ENCODE data around the gene DBX1.
"Not testable (repeated sequence)": the region's sequence is repeated elsewhere in the genome, so short reads cannot be mapped to it uniquely, and the experiment has no call there.

The DBX1 gene, protein sequence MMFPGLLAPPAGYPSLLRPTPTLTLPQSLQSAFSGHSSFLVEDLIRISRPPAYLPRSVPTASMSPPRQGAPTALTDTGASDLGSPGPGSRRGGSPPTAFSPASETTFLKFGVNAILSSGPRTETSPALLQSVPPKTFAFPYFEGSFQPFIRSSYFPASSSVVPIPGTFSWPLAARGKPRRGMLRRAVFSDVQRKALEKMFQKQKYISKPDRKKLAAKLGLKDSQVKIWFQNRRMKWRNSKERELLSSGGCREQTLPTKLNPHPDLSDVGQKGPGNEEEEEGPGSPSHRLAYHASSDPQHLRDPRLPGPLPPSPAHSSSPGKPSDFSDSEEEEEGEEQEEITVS

DNA sequence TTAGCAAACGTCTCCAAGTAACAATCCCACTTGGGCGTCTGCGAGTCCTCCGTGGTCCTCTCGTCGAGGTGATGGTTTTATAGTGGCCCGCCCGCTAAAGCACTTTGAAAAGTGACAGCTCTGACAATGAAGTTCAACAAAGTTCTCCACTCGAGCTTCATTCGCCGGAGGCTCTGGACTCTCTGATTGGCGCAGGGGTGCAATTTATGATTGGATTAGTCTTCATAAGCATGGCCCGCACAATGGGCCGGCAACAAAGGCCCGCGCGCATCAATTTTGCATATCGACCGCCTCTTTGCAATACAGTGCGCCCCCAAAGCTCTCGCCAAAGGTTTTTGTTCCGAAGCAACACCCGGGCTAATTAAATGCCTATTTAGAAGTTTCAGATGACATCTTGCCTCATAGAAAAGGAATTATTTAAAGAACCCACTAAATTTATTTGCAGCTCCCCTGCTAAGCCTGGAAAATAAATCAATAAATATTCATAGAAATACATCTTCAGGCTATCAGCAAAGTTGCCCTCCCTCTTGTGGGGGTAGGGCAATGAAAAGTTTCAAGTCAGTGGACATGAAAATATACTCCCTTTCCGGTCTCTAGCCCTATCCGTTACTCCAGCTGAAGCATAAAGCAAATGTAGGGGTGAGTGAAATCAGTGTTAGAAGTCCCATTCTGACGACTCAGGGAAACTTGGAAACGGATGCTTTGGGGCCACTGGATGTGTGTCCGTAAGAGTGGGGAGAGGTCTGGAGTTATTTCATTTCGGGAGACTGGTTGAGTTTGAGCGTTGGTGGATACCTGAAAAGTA lies at the start of gene DBX1:
Gene DBX1, minus strand, starts transcription at position 51 of the 805 bp plus-strand sequence. CDS start 151 bp downstream, outside the sequence.
- no peak for DNase-seq

DNA sequence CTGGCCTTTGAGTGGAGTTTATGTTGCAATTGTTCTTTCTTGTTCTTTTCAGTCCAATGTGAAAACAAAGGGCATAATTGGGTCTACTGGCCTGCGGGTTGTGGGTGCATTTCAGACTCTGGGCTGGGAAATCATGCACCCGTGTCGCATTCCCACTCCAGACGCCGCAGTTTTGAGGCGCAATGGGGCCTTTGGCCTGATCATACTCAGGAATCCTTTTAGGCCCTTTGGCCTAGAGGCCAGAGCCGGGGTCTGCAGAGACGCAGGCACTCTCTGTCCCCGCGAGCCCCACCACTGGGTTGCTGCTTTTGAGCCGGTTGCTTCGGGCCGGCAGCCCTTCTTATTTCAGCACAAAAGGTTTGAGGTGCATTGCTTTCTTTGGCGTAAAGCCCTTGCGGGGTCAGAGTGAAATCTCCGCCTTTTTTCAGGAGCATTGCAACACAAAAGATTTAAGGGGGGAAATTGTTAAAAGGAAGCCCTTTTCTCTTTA lies 48.4 kb upstream of the DBX1 start:
- DNase-seq = no peak

DNA sequence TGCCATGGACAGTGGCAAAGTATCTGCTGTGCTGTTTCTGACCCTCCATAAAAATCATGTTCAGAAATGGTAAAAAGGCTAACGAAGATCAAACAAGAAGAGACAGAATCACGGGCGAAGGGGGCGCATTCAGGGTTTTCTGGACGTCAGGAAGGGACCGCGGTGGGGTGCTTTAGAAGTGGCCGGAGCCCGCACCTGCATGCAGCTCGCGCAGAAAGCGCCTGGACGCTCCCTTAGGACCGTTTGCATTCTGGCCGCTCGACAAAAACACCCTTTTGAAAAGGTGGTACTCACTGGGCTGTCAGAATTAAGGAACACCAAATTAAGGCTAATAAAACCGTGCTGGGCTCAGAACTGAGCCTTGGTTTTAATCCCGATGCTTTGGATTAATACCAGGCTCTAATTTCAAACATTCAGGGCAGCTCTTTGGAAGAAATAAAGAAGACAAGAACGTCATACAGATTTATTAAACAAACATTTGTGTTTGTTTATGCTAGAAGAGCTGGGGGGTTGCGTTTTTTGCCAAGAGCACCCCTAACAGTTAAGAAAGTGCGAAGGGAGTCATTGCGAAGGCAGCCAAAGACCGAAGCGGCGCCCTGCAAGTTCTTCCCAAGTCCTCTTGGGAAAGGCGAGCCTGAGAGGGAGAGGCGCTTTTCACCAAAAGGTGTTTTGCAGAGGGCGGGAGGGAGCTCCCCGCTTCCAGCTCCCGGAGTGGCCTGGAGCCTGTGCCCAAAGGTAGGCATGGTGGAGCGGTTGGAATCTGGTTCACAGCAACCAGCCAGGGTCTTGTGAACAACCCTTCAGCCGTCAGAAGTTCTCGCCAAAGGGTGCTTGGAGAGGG lies 47.7 kb upstream of the DBX1 start:
- DNase-seq = no peak

DNA sequence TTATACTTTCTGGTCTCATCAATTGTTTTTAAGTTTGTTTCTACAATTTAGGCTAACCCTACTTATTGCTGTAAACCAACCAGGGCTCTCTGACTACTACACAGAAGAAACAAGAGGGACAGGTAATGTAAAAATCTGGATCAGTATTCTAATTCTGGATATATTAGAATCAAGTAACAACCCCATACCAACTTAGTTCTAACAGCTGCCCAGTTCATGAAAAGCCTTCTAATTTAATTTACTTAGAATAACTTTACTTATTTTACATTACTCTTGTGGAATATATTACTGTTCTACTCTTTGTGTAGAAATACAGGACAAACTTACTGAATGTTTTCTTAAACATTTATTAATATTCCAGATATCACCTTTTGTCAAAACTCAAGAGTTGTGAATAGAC lies 45.5 kb upstream of the DBX1 start:
- no peak for DNase-seq

DNA sequence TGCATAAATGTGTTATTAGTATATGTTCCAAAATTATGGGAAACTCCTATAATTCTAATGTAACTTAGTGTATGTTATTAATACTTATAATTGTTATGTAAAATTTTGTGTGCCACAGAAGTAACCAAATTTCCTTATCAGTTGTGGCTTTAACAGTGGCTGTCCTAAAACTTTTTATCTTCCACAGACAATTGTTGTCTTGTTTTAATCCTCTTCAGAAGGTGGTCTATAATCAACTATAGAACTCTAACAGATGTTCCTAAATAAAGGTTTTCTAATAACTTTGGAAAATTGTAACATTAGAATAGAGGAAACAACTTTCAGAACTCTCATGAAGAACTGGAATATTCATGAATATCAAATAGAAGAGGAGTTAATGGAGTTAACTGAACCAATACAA lies 44.4 kb upstream of the DBX1 start:
- no peak for DNase-seq

DNA sequence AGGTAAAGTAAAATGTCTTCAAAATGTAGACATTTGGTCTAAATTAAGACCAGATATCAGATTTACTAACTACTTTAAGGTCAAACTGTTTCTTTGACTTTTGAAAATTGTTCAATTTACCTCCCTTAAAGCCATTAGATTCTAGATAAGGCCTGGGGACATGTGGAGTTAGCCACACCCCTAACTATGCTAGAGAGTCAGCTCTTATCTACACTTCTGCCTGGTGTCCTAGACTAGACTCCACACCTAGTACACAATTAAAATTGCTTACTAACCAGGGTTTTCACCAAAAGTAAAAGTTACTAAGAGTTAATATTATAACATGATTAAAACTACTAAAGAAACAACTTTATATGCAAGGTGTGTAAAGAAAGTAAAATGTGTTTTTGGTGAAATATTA lies 43.6 kb upstream of the DBX1 start:
- DNase-seq = no peak

DNA sequence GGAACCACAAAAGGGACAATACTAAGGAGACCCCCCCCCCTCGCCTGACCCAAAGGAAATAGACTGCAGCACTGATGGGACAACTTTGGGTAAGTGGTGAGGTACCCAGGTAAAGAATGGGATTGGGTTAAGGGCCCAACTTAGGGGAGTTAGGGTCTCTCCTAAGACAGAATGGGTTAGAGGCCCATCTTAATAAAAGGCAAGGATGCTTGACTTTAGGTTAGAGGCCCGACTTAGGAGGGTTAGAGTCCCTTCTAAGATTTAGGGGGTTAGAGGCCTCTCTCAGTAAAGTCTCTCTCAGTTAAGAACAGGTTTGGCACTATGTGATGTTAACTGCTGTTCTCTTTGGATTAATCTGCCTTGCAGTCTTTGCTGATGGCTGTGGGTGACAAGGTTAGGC lies 41.0 kb upstream of the DBX1 start:
- DNase-seq = no peak

DNA sequence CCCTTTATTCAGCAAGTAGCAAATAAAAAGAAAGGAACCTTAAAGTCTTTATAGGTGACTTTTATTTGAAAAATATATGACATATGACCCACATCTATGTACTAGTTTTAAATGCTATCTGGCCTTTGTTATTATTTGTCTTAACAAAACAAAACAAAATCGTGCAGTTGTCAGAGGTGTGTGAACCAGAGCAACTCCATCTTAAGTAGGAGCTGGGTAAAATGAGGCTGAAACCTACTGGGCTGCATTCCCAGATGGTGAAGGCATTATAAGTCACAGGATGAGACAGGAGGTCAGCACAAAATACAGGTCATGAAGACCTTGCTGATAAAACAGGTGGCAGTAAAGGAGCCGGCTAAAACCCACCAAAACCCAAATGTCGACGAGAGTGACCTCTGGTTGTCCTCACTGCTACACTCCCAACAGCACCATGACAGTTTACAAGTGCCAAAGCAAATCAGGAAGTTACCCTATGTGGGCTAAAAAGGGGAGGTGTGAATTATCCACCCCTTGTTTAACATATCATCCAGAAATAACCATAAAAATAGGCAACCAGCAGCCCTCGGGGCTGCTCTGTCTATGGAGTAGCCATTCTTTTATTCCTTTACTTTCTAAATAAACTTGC lies 40.2 kb upstream of the DBX1 start:
- not testable (repeated sequence) for DNase-seq

DNA sequence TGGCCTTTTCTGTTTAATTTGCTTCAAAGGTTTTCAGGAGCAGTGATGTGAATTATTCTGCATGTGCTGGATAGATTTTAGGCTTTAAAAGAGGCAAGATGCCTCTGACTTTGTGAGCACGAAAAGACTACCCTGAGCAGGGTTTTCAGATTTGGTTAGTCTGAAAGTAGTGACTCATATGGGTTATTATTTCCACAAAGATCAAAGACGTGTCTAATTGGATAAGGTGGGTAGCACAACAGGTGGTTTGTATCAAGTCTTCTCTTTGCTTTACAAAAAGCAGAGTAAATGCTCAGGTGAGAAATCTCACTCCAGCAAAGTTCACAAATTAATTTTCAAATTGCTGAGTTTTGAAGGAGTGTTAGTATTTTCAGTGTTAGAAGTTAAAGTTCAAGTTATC lies 37.6 kb upstream of the DBX1 start:
- no peak for DNase-seq

DNA sequence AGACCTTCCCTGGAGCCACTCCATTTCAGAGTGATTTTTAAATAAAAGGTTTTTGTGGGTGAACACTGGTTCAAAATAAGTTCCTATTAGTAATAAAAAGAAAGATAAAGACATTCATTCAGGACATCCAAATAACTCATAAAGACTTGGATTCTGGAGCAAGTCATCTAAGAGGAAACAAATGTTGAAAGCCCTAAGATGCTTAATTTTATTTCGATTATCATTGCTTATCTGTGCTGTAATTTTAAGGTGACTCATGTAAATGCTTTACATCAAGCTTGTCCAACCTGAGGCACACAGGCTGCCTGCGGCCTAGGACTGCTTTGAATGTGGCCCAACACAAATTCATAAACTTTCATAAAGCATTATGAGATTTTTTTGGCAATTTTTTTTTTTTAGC lies 34.2 kb upstream of the DBX1 start:
- DNase-seq = no peak

DNA sequence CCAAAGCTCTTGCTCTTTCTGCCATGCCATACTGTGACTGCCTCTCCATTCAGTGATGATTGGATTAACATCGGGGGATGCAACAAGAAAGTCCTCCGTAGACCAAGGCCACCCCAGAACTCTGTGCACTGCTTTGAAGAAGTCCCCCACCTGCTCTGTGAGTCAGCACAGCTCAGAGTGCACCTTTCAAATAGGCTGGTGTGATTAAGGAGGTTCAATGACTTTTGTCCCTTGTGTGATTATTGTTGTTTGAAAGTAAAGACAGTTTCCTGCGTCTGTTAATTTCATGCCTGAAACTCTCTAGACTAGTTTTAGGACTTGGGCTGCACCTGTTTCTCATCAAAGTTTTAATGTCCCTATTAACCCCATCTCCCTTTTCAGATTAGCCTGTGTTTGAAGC lies 33.0 kb upstream of the DBX1 start:
- DNase-seq = no peak

DNA sequence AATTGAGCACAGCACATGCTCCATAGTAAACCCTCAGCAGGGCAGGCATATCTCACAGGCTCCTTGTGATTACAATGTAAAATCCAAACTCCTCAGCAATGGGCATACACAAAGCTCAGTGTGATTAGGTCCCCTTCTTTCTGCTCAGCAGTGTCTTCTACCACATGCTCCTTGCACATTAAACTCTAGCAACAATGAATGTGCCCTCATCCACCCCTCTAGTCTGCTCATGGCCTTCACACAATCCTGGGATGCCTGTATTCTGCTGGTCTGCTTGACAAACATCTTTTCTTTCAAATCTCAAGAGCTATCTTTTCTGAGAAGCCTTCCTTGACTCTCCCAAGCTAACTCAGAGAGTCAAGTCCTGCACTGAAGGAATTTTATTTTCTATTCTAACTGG lies 32.4 kb upstream of the DBX1 start:
- DNase-seq = no peak

DNA sequence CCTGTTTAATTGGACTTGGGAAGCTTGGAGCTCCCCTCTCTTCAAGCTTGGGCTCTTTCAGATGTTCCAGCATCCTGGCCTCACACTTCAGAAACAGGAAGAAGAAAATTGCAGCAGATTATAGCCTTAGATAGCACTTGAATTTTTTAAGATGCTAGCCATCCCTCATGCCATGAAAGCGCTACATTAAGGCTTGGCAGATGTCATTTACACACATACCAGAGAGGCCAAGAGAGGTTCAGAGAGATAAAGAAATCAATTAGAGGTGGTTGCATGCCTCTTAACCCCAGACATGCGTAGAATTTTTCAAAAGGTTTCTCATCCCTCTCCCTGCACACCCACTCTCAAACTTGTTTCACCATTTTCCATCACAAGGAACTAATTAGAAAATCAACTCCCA lies 31.9 kb upstream of the DBX1 start:
- no peak for DNase-seq

DNA sequence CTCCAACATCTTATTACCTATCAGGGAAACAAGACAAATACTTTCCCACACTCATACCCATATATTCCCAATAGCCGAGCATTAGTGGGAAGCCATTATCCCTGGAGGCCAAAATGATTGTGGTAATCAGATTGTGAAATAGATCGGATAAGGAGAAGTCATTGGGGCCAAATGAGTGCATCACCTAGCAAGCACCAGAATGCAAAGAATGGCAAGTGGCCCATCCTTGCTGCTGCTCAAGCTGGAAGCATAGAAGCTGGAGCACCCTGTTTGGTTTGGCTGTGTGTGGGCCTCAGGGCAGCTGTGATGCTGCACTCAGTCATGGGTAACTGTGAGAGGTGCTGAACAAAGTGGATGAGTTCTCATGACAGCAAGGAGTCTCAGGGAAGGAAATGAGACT lies 18.7 kb upstream of the DBX1 start:
- no peak for DNase-seq

DNA sequence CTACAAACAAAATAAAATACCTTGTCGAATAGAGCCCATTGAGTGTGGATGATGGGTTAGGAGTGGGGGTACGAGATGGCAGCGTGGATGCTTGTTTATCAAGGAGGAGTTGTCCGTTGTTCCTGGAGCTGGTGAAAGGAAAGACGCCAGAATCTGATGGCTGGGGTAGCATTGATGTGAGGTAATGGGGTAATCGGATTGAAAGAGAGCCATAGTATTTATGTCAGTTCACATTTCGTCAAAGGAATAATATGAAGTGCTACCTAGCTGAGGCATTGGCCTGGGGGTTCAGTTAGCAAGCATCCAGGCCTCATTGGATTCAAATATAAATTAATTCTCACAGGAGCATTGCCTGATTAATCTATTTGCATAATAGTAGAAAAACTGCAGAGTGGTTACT lies 16.9 kb upstream of the DBX1 start:
- no peak for DNase-seq

DNA sequence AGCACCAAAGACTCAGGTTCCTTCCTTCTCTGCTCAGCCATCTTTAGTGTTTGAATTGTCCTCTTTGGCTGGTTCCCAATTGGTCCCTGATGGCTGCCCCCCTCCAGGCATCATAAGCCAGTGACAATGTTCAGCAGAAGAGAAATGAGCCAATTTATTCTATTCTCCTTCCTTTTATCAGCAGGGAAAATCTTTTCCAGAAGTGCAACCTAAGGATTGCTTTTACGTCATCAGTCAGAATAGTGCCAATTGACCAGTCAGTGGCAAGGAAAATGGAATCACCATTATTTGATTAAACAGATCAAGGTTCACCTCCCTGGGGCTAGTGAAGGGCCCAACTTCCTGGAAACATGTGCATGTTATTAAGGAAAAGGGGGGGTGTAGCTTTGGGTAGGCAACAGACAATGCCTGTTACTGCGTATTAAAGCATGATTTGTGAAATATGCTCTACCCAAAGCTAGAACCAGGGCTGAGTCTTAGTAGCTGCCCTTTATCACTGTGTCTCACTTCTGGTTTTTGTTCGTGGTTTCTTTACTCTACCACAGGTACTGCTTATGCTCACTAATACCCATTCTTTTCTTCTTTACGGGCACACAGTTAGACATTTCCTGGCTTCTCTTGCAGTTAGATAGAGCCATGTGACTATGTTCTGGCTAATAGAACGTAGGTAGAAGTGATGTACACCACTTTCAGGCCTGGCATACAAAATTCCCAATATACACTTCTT lies 12.6 kb upstream of the DBX1 start:
- no peak for DNase-seq

DNA sequence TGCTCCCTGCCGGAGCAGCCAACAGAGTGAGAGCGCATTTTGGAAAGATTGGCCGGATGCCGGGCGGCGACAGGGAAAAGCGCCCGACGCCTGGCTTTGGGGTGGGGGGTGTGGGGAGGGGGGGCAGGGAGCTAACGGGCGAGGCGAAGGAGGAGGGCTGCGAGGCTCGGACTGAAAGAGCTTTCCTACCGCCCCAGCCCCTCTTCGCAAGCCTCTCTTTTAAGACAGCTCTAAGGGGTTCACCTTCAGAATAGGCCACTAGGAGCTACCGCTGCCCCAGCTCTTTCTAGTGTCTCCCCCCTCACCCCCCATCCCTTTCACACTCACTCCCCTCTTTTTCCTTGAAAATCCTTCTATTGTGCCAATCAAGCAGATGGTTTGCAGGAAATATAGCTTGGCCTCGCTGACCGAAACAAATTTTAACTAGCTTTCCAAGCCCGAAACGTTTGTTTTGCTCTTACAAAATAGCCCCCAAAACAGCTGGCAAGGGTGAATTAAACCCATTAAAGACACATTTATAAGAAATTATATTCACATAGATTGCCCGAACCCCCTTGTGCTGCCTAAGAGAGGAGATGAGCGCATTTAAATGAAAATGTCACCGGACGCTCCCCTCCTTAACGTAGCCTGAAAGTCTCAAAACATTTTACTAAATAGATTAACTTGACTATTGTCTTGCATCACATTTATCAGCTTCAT lies 3.7 kb upstream of the DBX1 start:
- no peak for DNase-seq

DNA sequence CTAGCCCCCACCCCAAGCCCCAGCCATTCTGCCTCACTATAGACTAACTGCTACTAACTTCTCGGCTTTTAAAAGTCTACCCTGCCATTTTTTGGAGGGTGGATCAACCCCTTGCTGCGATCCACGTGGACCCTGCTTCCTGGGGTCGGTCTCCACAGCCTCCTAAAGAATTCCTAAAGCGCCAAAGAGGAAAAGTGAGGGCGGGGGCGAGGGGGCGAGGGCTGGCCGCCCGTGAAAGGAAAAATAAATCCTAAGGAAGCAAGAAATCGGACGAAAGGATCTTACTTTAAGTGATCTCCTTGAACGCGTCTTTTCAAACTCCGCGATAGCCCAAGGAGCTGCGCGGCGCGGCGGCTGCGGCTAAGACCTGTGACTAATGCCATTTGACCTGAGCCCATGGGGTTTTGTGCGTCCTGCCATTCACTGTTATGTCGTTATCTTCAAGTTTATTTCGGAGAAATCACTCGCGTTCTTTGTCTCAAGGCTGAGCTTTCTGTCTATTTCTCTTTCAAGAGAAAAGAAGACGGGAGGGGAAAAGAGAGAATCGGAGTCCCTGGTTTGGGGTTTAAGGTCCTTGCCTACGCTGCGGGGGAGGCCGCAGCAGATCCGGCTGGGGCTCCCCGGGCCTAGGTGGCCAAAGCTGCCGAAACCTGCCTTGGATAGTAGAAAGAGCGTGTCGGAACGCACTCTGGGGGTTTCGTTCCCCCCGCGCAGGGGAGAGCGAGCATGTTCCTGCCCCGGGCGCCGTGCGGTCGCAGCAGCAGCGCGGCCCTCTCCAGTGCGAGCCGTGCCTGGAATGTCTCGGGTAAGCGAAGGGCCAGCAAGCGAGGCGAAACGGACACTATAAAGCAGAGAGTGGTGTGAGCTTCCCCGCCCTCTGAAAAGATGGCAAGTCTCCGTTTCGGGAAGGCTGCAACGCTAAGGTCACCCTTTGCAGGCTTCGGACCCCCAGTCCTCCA lies 2.8 kb upstream of the DBX1 start:
- no peak for DNase-seq

DNA sequence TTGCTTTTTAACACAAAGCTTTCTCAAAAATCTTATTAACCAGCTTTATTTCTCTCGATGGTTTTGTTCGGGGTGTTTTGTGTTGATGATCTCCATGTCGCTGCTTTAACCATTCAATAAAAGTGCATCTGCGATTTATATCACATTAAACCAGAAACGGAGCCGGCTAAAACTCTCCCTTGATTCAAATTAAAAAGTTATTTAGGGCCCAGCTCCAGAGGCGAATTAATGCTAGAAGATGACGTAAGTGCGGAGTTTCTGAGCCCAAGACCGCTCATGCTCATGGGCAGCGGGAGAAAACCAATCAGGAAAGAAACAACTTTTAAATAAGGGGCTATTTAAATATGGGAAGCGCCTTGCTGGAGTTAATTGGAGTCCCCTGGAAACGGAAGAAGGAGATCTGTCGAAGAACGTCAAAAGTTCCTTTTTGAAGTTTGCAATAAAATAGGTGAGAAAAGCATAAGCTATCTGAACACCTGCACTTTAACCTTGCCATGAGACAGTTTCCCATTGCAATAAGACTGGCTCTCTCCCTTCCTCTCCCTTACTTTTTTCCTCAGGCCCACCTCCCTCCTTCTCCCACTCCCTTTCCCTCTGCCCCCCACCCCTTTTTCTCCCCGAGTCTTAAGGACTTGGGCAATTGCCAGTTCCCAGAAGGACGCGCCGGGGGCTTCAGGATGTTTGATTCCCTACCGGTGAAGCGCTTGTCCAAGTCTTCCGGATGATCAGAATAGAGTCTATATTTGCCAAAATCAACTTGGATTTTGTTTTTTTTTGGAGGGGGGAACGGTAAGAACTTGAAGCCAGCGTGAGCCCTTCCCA lies 1.9 kb upstream of the DBX1 start:
- no peak for DNase-seq
